NCI-H345 treated with DMSO at 0.1 percent for 48 hours (cell line): ENCODE data around the gene MCCC2.
"Not testable (repeated sequence)": the region's sequence is repeated elsewhere in the genome, so short reads cannot be mapped to it uniquely, and the experiment has no call there.

Experiments
- DNase-seq: peaks from one replicate; lab custom pipeline; 2025; ENCODE audit not compliant: unreplicated experiment; lab: John Stamatoyannopoulos, UW

Gene MCCC2

GRCh38 chr5:71586941-71587765 is at the start of gene MCCC2:
TSS of gene MCCC2 (plus strand) at chr5:71587340. CDS start at chr5:71587426, 86 bp downstream.
- DNase-seq, result peak; percentile 83

- DNase-seq, result no peak
Measured at GRCh38 chr5:71537687-71538086, 49.5 kb upstream of the MCCC2 start.

- DNase-seq, result not testable (repeated sequence)
Measured at GRCh38 chr5:71550885-71551284, 36.3 kb upstream of the MCCC2 start.

- not testable (repeated sequence) for DNase-seq
Measured at GRCh38 chr5:71551582-71551981, 35.6 kb upstream of the MCCC2 start.

- DNase-seq, result not testable (repeated sequence)
Measured at GRCh38 chr5:71552026-71552749, 35.0 kb upstream of the MCCC2 start.

- DNase-seq, result no peak
Measured at GRCh38 chr5:71563161-71563560, 24.0 kb upstream of the MCCC2 start.

- DNase-seq, result no peak
Measured at GRCh38 chr5:71564895-71565294, 22.2 kb upstream of the MCCC2 start.

GRCh38 chr5:71569748-71570509 is 17.2 kb upstream of the MCCC2 start:
- DNase-seq, result no peak

GRCh38 chr5:71571811-71572210 is 15.3 kb upstream of the MCCC2 start:
- DNase-seq, result not testable (repeated sequence)

- DNase-seq, result no peak
Measured at GRCh38 chr5:71573591-71573990, 13.5 kb upstream of the MCCC2 start.

- not testable (repeated sequence) for DNase-seq
Measured at GRCh38 chr5:71575588-71575987, 11.6 kb upstream of the MCCC2 start.

- DNase-seq, result no peak
Measured at GRCh38 chr5:71576241-71576640, 10.9 kb upstream of the MCCC2 start.

- not testable (repeated sequence) for DNase-seq
Measured at GRCh38 chr5:71577839-71578238, 9.3 kb upstream of the MCCC2 start.

GRCh38 chr5:71582945-71583584 is 4.1 kb upstream of the MCCC2 start:
- no peak for DNase-seq

- DNase-seq, result no peak
Measured at GRCh38 chr5:71586052-71586940, 844 bp upstream of the MCCC2 start.

GRCh38 chr5:71587766-71588532 is 809 bp downstream of the MCCC2 start:
- DNase-seq, result no peak

GRCh38 chr5:71588533-71588885 is 1.4 kb downstream of the MCCC2 start:
- no peak for DNase-seq

- no peak for DNase-seq
Measured at GRCh38 chr5:71589903-71590302, 2.8 kb downstream of the MCCC2 start.

GRCh38 chr5:71591100-71591499 is 4.0 kb downstream of the MCCC2 start:
- no peak for DNase-seq
